CD4-positive, alpha-beta T cell treated with Interleukin-2 at 100 ng/mL for 4 hours (primary cell): ENCODE measurements around the gene ITPKC.

Experiments used
- DNase-seq: peaks from one replicate; pipeline ENCODE4 v3.0.0-alpha.2; 2020; ENCODE audit warnings: low spot score

Gene ITPKC

DNA sequence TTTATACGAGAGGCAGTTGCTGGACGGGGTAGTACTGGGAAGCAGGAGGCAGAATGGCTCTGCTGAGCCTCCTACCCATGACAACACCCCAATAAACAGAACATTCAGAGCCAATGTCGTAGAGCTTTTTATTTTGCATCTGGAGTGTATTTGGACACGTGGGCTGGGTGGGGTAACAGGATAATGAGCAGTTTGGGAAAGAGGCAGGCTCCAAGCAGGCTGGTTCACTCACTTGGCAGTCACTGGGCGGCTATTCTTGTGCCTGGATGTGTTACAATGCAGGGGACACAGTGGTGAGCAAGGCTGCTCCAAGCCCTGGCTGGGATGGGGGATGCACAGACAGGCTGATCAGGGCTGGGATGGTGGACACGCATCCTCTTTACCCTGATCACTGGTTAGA, 23.8 kb downstream of the ITPKC start:
- no peak for DNase-seq

DNA sequence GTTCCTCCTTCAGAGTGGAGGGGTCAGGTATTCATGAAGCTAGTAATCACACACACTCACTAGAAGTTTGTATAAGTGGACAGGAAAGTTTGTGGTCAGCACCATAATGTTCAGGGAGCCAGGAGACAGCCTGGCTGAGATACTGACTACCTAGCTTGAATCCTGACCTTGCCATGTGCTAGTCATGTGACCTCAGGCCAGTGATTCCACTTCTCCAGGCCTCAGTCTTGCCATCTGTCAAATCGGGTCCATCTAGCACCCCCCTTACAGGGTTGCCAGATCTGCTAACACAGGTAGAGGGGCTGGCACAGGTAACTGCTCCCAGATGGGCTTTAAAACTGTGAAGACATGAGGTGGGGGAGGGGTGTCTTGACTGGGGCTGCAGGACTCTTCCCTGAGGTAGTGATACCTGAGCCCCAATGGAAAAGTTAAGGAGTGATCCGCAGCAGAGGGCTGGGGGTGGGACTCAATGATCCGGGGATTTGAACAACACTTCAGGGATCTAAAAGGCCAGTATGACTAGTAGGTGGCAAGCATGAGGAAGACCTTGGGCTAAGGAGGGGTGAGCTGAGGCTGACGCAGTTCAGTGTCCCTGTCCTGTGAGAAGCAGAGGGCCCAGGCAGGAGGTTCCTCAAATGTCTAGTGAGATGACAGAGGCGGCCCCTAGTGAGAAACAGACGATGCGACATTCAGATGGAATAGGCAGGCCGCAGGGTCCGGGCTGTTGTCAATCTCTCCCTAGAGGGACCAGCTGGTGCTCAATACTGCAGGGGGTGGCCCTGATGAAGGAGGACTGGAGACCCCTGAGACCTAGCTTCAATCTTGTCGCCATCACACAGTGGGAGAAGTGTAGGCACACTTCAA, 24.8 kb downstream of the ITPKC start:
- DNase-seq = no peak

DNA sequence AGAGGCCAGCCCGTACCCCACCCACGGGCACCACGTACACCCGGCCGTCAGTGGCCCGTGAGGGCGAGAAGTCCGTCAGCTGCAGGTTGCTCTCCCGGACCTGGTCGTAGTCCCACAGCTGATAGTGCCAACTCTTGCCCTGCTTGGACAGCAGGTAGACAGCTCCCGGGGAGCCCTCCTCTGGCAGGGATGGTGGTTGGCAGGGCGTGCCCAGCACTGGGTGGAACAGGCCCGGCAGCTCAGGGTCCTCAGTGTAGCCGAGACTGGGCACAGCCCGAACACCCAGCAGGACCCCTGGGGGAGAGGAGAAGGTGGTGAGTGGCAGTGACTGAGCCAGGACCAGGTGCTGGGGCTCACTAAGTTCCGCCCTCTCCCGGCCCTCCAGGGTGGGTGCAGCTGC, 25.6 kb downstream of the ITPKC start:
- DNase-seq = no peak

DNA sequence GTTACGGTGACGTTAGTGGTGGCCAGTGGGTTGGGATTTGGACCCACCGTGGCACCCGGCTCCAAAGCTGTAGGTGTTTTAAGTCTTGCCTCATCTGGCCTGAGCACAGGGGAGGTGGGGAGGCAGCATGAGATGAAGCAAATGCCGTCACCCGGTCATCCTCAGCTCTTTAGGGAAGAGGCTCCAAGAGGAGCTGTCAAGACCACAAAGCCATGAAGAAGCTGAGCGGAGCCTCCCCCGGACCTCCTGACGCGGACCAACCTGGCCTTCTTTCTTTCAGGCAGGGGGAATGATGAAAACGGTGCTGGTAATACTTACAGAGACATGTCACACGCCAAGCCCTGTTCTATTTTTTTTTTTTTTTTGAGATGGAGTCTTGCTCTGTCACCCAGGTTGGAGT, 26.0 kb downstream of the ITPKC start:
- no peak for DNase-seq

DNA sequence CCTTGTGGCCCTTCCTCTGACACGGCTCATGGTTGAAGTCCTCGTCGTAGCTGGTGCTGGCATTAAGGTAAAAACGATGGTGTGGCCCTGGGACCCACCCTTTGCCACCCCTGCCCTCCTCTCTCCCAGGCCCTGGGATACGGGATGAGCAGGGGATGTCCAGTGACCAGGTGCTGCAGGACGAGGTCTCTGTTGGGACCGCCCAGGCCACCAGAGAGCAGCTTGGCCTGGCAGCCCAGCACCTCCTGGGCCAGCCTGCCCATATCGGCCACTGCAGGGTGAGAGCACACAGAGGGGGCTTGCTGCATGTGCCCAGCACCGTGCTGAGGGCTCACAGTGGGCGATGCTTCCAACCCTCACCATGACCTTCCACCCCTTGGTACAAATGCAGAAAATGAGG, 27.0 kb downstream of the ITPKC start:
- DNase-seq = no peak

DNA sequence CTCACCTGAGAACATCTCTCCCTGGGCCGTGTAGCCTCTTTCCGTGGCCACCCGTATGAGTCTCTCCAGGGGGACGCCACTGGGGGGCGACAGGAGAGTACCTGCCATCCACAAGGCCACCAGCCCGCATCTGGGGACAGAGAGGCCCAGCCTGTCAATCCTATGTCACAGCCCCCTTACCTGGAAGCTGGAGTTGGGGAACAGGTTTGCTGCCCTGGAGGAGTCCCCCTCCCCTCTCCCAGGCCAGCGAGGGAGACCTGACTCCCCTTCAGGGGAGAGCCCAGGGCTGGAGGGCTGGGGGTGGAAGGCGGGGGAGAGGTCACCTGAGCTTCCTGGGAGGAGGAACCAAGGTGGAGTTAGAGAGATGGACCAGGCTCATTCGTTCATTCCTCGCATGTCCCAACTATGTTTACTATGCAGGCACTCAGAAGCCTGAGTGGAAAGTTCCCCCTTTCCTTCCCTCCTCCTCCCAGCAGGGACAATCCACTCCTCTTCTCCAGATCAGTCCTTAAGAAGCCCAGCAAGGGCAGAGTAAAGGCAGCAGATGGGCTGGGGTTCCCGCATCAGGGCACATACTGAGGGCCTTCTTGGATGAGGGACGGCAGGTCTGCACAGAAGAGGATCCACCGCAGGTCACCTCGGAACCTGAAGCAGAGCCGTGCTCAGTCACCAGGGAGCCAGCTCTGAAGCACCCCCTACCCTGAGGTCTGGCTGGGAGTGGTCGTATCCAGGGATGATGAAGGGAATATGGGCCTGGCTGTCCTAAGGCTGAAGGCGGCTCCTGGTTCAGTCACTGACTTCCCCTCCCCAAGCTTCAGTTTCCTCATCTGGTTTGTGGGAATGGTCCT, 27.9 kb downstream of the ITPKC start:
- DNase-seq = peak; percentile 35

DNA sequence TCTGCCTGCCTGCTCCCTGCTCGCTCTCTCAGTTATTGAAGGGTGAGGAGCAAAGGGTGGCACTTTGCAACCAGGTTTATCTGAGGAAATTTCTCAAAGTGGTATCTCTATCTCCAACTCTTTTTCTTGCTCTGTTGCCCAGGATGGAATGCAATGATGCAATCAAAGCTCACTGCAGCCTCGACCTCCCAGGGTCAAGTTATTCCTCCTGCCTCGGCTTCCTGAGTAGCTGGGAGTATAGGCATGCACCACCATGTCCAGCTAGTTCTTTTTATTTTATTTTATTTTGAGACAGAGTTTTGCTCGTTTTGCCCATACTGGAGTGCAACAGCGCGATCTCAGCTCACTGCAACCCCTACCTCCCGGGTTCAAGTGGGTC, 28.5 kb downstream of the ITPKC start:
- DNase-seq = no peak

DNA sequence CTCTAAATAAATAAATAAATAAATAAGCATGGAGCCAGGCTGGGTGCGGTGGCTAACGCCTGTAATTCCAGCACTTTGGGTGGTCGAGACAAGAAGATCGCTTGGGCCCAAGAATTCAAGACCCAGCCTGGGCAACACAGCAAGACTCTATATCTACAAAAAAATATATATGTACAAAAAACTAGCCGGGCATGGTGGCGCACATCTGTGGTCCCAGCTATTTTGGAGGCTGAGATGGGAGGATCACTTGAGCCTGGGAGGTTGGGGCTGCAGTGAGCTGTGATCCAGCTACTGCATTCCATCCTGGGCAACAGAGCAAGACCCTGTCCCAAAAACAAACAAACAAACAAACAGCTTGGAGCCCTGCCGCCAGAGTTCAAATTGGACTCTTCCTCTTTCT, 30.6 kb downstream of the ITPKC start:
- DNase-seq = no peak

DNA sequence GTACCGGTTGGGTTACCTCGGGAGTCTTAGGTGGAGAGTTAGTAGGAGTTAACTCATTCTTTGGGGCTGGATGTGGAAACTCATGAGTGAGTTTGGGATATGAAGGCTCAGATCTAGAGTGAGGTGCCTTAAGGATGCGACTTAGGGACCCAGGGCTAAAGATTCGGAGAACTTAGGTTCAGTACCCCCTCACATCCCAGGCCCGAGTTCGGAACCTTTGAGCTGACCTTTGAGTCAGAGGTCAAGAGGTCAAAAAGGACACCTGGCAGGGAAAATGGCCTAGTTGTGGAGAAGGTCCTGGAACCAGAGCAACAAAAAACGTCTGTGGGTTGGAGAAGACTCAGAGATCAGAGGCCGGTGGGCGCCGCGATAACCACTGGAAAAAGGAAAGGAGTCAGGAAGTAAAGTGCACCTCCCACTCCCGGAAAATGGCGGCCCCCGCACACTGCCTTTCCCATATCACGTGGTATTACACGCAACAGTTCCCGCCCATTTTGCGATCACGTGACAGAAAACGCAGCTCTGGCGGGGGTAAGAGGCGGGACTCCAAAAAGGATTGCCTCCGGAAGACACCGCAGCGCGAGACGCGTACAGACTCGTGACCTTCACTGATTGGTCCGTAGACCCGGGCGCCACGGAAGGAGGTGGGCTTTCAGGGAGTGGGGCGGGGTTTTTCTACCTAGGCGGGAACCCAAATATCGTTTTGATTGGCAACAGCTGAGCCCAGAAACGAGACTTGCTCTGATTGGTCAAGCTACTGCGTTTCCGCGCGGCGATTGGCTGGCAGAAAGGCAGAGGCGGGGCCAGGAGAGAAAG, 33.4 kb downstream of the ITPKC start, which contains the start of gene ACTMAP:
Gene ACTMAP (minus strand): TSS at position 420 of the 816 bp plus-strand sequence. CDS start 674 bp downstream, outside the sequence.
- peak; percentile 100 for DNase-seq

DNA sequence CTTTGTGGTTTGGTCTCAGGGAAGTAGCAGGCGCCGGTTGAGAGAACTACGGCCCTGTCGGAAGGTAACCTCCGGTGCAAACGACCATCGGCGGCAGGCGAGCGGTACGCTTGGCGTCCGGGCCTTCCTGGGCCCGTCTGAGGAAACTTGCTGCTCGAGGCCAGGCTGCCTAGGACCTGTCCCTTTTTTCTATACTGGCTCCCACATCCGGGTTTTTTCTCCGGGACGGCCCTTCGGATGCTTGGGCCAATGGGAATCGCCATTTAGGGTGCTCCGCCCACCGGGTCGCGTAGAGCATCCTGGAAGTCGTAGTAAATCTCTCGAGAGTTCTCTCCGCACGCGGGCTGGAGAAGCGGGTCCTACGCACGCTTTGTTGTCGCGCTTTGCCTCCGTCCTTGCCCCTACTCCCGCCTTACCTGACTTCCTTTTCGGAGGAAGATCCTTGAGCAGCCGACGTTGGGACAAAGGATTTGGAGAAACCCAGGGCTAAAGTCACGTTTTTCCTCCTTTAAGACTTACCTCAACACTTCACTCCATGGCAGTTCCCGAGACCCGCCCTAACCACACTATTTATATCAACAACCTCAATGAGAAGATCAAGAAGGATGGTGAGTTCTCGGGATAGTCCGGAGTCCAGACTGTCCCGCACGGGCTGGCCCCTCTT, 34.1 kb downstream of the ITPKC start, which contains the start of gene SNRPA:
Gene SNRPA (plus strand): TSS at position 330 of the 664 bp plus-strand sequence. CDS start 206 bp downstream, at position 536.
- DNase-seq = peak; percentile 97

DNA sequence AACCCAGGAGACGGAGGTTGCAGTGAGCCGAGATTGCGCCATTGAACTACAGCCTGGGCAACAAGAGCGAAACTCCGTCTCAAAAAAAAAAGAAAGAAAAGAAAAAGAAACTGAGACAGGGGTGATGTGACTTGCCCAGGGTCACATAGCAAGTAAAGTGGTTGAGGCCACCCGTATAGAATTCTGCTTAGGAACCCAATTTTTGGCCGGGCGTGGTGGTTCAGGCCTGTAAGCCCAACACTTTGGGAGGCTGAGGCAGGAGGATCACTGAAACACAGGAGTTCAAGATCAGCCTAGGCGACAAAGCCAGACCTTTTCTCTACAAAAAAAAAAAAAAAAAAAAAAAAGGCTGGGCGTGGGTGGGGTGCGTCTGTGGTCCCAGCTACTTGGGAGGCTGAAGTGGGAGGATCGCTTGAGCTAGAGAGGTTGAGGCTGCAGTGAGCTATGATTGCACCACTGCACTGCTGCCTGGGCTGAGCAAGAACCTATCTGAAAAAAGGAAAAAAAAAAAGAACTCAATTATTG, 35.4 kb downstream of the ITPKC start:
- DNase-seq = no peak

DNA sequence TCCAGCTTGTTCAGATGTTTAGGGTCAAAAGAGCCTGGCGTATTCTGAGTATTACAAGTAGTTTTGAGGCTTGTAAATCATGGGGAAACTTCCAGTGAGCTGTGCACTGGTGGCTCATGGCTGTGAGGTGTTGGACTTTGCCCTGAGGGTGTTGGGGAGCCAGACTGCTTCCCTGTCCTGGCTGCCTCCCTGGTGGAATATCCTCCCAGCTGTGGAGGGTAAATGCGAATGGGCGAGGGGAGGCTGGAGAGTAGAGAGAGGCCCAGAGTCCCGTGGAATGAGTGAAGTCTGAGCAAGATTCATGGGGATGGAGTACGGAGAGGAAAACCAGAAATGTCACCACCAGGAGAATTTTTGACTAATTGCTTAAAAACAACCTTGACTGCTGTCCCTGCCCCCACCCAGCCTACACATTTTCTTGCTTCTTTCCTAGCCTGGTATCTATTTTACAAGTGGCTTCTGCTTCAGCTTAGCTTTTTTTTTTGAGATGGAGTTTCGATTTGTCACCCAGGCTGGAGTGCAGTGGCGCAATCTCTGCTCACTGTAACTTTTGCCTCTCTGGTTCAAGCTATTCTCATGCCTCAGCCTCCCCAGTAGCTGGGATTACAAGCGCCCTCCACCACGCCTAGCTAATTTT, 37.8 kb downstream of the ITPKC start:
- DNase-seq = peak; percentile 31

DNA sequence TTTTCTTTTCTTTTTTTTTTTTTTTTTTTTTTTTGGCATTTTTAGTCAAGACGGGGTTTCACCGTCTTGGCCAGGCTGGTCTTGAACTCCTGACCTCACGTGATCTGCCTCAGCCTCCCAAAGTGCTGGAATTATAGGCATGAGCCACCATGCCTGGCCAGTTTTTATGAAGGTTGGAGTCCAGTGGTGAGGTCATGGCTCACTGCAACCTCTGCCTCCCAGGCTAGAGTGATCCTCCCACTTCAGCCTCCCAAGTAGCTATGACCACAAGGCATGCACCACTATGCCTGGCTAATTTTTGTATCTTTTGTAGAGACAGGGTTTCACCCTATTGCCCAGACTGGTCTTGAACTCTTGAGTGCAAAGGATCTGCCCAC, 38.3 kb downstream of the ITPKC start:
- DNase-seq = no peak

DNA sequence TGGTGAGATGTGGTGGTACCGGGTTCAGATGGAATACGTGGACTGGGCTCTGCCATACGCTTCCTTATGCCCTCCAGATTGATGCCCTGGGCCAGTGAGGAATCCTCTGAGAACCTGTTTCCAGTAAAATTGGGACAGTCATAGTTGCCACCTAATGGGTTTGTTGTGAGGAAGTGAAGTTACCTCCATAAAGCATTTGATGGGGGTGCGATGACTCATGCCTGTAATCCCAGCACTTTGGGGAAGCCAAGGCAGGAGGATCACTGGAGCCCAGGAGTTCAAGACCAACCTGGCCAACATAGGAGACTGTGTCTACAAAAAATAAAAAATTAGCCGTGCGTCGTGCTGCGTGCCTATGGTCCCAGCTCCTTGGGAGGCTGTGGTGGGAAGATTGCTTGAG, 38.9 kb downstream of the ITPKC start:
- no peak for DNase-seq

DNA sequence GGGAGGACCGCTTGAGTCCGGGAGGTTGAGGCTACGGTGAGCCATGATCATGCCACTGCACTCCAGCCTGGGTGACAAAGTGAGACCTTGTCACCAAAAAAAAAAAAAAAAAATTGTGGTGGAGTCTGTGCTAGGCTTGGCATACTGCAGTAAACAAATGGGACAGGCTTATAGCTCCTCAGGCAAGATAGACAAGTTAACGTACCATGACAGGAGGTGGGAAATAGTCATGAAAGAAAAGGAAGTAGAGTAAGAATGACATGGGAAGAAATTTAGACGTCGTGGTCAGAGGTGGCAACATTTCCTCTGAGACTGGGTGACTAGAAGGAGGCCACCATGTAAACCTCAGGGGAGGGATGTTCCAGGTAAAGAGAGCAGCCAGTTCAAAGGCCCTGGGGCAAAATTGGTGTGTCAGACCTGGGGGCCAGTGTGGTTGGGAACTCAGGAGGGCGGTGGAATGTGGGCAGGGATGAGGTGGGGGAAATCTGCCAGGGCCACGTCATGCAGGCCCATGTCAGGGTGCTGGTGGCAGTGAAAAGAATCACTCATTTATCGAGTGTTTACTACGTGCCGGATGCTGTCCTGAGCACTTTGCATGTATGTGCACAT, 39.7 kb downstream of the ITPKC start:
- DNase-seq = peak; percentile 48

DNA sequence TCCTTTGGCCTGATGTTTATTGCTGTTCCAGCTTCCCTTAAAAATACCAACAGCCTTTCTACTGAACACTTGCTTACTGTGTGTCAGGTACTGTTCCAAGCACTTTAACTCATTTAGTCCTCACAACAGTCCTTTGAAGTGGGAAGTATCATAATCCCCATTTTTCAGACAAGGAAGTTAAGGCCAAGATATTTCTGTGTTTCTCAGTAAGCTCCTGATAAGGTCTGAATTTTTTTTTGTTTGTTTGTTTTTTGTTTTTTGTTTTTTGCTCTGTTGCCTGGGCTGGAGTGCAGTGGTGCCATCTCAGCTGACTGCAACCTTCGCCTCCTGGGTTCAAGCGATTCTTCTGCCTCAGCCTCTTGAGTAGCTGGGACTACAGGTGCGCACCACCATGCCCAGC, 41.6 kb downstream of the ITPKC start:
- no peak for DNase-seq

DNA sequence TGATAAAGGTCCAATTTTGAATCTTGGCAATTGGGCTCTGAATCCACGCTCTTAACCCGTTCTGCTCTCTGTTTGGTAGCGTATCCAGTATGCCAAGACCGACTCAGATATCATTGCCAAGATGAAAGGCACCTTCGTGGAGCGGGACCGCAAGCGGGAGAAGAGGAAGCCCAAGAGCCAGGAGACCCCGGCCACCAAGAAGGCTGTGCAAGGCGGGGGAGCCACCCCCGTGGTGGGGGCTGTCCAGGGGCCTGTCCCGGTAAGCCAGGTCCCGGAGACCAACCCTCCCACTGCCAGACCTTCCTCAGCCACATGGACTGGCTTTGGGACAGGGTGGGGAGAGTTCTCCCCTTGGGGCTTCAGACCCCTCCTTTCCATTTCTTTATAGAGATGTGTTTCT, 42.4 kb downstream of the ITPKC start:
- no peak for DNase-seq

DNA sequence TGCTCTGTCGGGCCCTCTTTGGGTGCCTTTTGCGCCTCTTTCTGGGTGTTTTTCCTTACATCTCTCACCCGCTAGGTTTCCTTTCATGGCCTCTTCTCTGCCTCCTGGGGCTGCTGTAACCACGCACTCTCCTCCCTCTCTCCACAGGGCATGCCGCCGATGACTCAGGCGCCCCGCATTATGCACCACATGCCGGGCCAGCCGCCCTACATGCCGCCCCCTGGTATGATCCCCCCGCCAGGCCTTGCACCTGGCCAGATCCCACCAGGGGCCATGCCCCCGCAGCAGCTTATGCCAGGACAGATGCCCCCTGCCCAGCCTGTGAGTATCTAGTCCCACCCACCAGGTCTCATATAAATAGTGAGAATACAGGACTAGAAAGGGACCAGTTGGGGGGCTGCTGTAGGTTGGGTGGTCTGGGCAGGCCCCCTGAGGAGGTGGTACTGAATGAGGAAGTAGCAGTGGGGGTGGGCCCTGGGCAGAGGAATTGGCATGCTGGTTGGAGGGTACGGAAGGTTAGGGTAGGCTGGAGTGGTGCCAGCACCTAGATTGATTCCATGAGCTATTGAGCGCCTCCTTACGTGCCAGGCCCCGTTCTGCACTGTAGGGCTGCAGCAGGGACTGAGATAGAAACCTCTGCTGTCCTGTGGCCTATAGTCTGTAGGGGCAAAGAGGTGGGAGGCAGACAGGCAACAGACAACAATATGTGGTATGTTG, 46.0 kb downstream of the ITPKC start:
- DNase-seq = no peak

DNA sequence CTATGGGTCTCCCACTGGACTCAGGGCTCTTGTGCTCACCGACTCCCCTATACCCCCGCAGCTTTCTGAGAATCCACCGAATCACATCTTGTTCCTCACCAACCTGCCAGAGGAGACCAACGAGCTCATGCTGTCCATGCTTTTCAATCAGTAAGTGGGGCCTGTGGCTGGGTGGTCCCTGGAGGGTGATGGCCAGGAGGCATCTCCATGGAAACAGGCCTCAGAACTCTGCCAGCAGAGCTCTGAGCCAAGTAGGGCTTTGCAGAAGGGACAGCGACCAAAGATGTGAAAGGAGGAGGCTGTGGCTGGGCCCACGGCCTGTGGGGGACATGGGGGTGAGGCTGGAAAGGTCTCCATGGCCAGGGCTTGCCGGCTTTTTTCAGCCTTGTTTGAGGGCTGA, 46.6 kb downstream of the ITPKC start:
- DNase-seq = no peak

DNA sequence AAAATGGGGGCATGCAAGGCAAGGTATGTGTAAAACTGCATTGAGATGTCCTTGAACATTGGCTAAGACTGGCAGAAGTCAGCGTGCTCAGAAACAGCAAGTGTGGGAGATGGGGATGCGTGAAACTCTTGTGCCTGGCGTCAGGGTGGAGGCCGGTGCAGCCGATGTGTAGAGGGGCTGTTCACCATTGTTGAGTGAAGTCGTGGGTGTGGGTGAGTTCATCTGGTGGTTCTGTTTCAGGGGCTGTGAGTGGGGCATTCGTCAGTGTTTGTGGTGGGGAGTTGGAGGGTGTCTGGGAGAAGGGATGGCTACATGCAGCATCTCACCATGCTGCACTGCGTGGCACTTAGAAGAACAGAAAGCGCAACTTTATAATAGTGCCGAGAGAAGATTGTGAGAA, 47.1 kb downstream of the ITPKC start:
- DNase-seq = no peak
